Middle frontal gyrus (tissue), 1 donor: ENCODE measurements around the gene ZFPL1.
A peak's percentile ranks its signal among the peaks of the same experiment; 100 is the strongest.
"Not testable (repeated sequence)": the region's sequence is repeated elsewhere in the genome, so short reads cannot be mapped to it uniquely, and the experiment has no call there.

Source experiments
- DNase-seq: peaks from one replicate; pipeline ENCODE4 v3.0.0-alpha.2; 2015; ENCODE audit warnings: low spot score; ENCODE audit errors: extremely low spot score

The ZFPL1 gene

DNA sequence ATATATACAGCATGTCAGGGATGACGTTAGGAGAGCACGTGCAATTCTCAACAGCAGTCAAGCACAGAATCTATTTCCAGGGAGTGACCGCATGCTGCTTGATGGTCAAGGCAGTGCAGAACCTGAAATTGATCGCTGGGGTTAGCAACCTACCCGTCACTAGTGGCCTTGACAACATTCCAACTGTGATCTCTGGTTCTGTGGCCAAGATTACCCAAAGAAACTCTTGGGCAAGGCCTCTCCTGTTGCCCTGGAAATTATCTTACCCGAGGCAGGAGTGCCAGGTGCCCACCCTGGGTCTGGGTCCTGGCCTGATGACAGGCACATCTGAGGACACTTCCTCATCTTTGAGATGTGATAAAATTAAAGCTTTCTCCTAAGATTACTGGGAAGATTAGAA is 29.8 kb downstream of the ZFPL1 start:
- DNase-seq, result no peak

DNA sequence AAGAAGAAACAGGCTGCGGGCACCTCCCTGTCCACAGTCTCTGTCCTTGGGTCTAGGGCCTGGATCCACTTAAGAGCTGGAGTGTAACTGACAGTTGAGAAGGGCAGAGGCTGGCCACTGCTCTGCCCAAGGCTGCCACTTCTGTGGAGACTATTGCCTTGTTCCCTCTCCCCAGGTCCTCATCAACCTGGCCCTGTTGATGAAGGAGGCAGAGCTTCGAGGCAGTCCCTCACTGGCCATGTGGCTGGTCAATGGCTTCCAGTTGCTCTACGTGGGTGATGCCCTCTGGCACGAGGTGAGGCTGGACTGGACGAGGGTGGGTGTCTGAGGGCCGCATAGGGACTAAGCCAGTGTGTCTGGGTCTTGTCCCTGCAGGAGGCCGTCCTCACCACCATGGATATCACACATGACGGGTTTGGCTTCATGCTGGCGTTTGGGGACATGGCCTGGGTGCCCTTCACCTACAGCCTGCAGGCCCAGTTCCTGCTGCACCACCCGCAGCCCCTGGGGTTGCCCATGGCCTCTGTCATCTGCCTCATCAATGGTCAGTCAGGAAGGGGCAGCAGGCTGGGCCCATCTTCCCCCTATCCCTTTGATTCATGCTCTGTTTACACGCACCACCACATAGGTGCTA is 30.6 kb downstream of the ZFPL1 start:
- DNase-seq, result no peak

DNA sequence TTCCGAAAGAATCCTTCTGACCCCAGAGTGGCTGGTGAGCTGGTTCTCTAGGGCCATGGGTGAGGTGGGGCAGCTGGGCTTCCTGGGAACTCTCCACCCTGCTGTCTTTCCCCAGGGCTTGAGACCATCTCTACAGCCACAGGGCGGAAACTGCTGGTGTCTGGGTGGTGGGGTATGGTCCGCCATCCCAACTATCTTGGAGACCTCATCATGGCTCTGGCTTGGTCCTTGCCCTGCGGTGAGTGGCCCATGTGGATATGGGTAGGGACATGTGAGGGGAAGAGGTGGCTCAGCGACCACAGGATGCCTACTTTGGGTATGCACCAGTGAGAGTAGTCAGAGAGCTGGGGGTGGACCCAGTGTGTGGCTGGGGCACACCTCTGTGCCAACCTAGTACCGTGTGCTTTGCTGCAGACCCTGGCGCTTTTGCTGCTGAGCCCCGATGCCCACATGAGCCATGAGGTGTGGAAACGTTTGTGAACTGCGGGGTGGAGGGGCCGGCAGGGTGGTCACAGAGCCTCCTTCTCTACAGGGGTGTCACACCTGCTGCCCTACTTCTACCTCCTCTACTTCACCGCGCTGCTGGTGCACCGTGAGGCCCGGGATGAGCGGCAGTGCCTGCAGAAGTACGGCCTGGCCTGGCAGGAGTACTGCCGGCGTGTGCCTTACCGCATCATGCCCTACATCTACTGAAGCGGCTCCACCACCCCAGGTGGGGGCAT is 31.5 kb downstream of the ZFPL1 start:
- no peak for DNase-seq

DNA sequence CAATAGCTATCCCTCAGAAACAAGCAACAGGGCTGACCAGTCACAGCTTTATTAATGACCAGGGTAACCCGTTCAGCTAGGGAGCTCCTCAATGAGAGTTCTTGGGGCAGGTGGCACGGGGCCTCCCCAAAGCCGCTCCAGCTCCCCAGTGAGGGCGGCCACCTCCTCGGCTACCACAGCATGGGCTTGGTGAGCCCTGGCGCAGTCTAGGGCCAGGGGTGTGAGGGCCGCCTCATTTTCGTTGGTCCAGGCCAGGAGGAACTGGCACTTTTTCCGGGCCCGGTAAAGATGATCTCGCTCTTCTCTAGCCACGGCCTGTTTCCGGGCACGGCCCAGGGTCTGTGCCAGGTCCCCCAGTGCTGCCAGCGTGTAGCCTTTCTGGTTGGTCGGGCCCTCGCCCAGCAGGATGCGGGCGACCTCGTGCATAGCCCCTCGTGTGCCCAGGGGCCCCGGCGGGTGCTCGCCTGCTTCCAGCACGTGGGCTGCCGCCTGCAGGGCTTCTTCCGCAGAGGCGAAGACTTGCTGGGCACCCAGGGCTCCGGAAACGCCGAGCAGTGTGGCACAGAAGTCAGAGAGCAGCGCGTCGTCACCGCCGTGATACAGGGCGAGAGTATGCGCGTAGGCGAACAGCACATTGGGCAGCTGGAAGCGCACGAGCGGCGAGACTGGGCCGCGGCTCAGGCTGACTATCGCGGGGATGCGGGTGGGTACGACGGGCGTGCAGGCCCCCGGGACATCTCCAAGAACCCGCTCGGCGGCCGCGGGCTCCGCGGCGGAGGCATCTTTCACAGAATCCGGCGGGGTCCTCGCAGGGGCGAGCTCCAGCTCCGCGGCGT is 32.6 kb downstream of the ZFPL1 start:
- DNase-seq, result no peak

DNA sequence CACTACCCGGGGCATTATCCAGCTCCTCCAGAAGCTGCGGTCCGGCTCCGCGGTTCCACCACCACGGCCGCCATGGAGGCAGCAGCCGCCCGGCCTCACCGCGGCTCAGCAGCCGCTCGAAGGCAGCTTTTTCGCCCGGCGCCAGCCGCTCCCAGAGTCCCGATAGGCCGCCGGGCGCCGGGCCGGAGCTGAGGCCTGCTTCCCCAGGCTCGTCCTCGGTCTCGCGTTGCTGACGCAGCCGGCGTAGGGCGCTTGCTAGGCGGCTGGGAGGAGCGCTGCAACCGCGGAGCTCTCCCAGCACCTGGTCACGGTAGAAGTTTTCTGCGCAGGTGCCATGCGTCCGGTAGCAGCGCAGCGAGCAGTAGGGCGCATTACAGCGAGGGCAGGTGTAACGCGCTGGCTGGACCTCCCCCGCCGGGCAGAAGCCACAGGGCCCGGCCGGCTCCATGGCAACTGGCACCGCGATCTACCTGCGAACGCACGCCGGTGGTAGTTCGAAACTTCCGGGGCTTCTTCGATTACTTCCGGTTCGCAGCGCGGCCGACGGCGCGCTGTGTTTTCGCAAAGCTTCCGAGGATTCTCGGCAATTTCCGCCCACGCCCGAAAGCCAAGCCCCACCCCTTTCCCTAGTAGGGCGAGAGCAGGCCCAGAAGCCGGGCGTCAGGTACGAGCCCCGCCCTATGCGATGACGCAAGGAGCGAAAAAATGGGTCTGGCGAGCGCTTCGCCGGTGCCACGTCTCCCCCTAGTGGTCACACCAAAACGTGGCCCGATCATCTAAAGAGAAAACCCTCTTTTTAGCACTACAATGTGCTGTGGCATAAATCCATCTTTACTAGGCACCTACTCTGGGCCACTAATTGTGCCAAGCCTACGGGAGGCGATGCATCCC is 33.4 kb downstream of the ZFPL1 start, which contains the start of gene ZNHIT2:
TSS of gene ZNHIT2 (minus strand) at position 496 of the 891 bp plus-strand sequence. CDS start at position 448, 48 bp downstream.
- peak; percentile 98 for DNase-seq

DNA sequence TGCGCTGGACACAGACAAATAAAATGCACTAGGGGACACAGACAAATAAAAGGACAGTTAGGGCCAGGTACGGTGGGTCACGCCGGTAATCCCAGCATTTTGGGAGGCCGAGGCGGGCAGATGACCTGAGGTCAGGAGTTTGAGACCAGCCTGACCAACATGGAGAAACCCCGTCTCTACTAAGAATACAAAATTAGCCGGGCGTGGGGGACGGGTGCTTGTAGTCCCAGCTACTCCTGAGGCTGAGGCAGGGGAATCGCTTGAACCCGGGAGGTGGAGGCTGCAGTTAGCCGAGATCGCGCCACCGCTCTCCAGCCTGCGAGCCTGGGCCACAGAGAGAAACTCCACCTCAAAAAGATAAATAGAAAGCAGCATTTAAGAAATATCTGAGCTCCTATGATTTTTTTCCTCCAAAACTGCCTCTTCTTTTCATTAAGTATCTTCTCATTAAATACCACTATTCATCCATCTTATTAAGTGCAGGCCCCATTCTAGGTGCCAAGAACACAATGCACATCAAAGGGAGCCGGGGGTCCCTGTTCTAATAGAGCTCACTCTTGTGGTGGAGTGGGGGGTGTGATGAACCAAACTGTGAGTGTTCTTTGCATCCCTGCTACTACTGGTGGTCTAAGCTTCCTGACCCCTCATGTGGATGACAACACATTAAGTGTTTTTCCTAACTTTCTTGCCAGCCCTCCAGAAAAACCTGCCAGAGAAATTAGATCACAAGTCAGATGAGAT is 34.2 kb downstream of the ZFPL1 start:
- DNase-seq, result no peak

DNA sequence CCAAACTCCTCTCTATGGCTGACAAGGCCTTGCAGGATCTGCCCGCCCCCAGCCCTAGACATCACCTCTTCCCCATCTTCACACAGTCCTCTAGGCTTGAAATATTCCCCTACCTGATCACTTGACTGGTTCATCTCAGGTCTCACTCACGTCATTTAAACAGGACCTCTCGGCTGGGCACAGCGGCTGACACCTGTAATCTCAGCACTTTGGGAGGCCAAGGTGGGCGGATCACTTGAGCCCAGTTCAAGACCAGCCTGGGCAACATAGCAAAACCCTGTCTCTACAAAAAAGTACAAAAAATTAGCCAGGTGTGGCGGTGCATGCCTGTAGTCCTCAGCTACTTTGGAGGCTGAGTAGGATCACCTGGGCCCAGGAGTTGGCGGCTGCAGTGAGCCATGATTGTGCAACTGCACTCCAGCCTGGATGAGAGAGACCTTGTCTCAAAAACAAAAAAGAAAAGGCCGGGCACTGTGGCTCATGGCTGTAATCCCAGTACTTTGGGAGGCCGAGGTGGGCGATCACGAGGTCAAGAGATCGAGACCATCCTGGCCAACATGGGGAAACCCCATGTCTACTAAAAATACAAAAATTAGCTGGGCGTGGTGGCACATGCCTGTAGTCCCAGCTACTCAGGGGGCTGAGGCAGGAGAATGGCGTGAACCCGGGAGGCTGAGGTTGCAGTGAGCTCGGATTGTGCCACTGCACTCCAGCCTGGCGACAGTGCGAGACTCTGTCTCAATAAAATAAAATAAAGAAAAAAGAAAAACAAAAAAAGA is 35.1 kb downstream of the ZFPL1 start:
- DNase-seq, result not testable (repeated sequence)

DNA sequence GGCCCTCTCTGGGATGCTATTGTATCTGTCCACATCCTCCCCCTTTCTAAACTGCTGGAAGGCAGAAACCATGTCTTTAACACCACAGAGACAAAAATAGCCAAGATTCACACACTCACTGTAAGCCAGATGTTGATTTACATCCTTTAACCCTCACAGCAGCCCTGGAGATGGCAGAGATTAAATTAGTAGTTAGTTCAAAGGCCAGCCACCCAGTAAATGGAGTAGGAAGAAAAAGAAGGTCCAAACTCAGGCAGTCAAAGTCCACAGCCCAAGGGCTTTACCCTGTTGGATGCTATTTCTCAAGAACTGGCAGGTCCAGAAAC is 35.6 kb downstream of the ZFPL1 start:
- DNase-seq, result no peak

DNA sequence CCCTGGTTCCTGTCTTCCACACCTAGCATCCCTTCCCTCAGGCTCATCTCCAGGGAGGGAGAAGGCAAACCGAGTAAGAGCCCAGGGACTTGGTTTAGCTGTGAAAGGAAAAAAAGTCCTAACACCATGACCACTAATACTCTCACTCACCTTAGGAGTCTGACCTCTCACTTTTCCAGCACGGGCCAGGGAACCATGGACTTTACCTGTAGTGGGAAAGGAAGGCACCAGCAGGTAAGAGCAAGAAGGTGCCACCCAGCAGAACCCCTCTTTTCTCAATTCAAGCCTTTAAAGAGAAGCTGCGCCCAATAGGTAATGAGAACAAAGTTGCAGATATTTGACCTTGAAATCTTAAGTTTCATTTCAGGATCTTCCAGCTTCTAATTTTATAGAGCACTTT is 36.8 kb downstream of the ZFPL1 start:
- no peak for DNase-seq

DNA sequence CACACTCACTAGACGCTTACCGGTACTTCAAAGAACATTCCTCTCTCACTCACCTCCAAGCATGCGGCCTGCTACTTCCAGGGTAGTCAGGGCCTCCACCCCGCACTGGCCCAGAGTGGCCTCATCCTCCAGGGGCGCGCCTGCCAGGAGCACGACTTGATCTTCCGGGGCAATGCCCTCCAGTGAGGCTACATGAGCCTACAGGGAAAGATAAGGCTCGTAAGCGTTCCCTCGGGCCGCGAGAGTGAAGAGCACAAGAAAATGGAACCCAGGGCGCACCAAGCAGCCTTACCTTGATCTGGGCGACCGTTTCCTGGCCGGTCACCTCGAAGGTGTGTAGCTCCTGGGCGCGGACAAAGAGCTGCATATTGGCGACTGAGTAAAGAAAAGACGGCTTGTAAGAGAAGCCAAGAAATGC is 37.4 kb downstream of the ZFPL1 start:
- DNase-seq, result no peak

DNA sequence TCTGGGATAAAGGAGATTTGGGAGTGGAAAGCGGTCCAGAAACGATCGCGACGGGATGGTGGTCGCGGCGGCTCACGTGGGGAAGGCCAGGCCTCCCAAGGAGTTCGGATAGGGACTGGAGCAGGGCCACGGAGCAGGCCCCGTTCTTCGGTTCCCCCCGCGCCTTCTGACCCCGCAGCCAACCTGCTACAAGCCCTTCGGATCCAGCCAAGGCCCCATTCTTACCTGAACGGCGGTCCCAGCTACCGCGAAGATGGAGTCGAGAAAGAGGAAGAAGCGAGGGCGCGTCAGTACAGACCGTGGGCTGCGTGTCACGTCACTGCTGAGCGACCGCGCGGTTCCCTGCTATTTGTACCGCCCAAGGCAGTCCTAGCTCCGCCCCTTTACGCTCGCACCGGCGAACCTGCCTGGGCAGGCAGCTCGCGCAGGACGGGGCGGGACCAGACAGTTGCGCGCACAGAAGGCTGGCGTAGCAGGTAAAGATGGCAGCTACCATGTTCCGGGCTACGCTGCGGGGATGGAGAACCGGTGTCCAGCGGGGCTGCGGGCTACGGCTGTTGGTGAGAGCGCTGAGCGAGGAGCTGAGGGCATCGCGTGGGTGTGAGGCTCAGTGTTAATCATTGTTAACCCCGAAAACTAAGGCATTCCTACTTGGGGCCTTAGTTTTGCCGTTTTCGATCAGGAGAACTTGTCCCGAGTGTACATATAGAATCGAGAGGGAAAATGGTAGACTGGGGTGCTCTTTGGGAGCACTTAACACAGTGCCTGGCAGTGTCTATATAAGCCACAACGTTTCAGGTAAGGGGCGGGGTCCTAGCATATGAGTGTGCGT is 38.1 kb downstream of the ZFPL1 start, which contains the start of the genes FAU and MRPL49:
TSS of gene FAU (minus strand) at position 270 of the 832 bp plus-strand sequence. CDS start 321 bp downstream, outside the sequence.
TSS of gene MRPL49 (plus strand) at position 457 of the 832 bp plus-strand sequence. CDS start at position 483, 26 bp downstream.
- DNase-seq, result peak; percentile 95

DNA sequence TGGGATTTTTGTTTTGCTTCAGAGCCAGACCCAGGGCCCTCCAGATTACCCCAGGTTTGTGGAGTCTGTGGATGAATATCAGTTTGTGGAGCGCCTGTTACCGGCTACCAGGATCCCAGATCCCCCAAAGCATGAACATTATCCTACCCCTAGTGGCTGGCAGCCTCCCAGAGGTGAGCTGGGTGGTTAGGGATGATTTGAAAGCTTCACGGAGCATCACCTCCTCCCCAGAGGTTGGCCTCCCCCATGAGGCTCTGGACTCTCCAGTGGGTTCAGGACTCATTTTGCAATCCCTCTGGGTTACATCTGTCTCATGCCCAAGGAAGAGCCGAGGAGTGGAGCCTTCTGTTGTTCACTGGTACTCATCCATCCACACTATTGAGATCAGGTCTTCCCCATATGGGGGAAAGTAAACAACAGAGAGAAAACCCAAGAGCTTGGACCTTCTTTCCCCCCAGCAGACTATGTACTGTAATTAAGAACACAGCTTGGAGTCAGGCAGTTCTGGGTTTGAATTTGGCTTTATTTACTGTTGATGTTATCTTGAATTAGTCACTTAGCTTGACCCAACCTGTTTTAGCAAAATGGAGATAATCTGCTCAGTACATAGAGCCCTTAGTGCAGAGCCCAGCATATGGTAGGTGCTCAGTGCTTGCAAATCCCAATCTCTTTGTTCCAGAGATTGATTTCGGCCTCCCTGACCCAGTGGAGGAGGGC is 40.6 kb downstream of the ZFPL1 start:
- DNase-seq, result no peak

DNA sequence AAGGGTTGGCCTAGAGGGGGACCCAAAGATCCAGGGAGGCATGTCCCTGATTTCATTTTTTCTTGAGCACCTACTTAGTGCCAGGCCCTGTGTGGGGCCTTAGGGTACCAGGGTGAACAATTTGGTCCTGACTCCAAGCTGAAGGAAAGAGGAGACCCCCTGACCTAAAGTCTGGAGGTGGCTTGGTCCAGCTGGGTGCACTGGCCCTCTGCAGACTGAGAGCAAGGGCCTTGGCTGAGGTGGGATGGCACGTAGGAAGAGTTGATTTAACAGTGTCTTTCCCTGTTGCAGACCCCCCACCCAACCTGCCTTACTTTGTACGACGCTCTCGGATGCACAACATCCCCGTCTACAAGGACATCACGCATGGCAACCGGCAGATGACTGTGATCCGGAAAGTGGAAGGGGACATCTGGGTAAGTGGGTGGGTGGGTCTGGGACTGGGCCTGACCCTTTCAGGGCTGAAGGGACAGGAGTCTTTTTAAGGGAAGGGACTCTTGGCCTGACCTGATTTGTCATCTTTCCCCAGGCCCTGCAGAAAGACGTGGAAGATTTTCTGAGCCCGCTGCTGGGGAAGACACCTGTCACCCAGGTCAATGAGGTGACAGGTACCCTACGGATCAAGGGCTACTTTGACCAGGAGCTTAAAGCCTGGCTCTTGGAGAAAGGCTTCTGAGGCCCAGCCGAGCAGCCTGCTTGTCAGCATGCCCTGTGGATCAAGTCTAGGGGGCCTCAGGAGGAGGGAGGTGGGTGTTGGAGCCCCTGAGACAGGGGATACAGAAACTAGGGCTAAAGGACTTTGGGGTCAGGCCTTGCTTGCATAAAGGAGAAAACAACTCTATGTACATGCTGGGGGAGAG is 41.4 kb downstream of the ZFPL1 start:
- DNase-seq, result no peak

DNA sequence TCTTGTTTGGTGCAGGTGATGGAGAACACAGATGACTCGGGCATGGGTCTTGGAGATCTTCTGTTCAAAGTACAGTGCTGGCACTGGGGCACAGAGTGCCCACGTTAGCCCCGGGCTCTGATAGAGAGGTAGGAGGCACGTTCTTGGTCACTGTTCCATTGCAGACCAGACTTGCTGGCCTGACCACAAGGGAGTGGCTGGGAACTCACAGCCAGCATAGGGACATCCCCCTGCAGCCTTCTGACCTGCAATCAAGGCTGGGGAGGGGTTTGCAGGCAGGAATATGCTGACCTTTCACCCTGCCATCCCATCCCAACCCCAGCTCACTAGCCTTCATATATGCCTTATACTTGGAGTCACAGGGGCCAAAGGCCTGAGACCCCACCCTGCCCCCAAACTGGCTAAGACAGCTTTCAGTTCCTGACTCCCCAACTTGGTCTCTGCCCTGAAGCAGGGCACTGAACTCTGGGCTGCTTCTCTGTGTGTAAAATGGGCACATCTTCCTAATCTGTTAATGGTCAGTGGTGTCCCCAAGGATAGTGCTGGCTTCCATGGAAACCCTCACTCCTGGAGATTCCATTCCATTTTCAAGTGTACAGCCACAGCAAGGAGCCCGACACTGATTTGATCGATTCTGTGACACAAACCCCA is 42.7 kb downstream of the ZFPL1 start:
- no peak for DNase-seq

DNA sequence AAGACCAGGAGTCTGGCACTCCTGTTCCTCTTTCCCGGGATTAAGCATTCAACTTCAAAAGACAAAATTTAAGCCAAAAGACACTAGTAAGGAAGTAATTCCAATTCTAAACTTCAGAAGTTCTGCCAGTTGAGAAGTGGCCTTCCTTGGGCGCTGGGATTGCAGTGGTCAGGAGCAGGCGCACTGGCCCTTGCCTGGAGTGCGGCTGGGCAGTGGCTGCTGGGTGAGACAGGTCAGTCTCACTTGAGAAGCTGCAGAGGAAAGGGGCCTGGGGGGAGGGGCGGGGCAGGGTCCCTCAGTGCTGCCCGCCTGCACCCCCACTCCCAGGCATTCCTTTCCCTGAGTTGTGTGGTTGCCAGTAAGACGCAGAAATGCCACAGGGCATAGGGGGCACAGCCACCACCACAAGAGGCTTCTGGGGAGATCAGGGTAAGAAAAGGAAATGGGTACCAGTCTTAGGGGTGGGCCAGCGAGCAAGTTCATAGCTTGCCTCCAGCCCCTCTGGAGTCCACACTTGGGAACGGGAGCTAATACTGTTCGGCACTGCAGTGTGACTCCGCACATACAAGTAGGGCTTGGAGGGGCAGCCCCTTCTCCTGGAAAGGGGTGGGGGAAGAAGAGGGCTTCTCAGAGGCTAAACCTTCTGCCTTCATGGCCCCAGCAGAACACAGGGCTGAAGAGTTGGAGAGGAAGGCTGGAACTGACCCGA is 43.6 kb downstream of the ZFPL1 start:
- no peak for DNase-seq
